ENCODE data around the gene FLT3.

GRCh38 chr13:28094306-28094705 is 6.1 kb downstream of the FLT3 start:
- TF ChIP-seq CTCF (IDR thresholded peaks at IDR 0.05) (no peak), POLR2AphosphoS5 (IDR thresholded peaks at IDR 0.05) (no peak), POLR2A (IDR thresholded peaks at IDR 0.05) (no peak)

Data from sigmoid colon (tissue), 4 donors.